GM21529 (cell line): ENCODE measurements around the gene ATP7B.
"Not testable (repeated sequence)": the region's sequence is repeated elsewhere in the genome, so short reads cannot be mapped to it uniquely, and the experiment has no call there.

ENCODE experiments used
- ATAC-seq: cut with Tn5 transposase; IDR thresholded peaks from one replicate; pipeline ENCODE4 v1.9.1; 2021; ENCODE audit not compliant: unreplicated experiment

The ATP7B gene

DNA sequence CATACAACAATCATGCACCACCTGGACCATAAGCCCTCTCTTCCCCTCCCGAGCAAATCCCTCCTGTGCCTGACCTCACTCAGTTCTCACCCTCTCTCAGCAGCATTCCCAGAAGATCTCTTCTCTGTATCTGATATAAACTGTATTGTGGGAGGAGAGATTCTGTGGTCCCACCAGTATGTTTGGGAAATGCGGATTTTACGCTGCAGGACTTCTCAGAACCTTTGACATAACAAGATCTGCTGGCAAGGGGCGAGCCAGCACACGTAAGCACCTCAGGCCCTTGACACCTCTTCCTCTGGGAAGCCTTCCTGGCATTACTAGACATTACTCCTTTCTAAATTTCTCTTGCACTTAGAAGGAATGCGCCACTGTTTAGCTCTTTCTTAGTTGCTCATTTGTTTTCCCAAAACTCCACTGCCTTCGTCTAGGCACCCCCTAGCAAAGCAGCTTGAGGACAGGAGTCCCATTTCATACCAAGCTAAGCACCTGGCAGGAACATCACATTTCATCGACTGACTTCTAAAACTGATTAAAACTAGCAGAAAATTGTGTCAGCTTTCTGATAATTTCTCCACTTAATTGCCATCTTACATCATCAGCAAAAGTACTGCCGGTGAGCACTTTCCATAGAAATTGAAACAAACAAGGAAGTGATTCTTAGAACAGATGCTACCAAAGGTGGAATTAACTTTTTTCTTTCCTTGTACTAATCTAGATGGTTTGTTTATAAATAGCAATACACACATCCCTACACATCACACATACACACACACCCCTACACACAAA lies 86.3 kb downstream of the ATP7B start:
- ATAC-seq = no peak

- no peak for ATAC-seq
Observed at GRCh38 chr13:51923983-51924539, 87.2 kb downstream of the ATP7B start.

DNA sequence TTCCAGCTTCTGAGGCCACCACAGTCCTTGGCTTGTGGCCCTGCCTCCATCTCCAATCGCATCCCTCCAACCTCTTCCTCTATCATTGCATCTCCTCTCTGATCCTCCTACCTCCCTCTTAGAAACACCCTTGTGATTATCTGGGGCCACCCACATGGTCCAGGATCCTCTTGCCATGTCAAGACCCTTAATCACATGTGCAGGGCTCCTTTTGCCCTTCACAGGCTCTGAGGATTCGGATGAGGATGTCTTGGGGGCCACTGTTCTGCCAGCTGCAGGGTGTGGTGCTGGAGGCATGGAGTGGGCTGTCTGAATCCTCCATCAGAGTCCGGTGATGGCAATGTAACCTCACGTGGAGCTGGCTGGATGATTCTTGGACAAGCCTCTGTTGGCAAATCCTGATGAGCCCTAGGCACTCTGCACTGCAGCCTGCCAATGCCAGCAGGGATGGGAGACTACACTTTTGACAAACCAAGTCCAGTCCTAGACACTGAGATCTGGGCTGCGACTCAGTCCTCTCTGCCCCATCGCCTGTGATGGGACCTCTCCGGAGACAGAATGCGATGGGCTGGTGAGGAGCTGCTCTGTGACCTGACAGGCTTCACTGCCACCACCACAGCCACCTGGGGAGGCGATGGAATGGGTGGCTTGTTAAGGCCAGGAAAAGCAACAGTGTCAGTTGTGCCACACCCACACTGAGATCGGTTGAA lies 88.3 kb downstream of the ATP7B start:
- ATAC-seq = no peak

DNA sequence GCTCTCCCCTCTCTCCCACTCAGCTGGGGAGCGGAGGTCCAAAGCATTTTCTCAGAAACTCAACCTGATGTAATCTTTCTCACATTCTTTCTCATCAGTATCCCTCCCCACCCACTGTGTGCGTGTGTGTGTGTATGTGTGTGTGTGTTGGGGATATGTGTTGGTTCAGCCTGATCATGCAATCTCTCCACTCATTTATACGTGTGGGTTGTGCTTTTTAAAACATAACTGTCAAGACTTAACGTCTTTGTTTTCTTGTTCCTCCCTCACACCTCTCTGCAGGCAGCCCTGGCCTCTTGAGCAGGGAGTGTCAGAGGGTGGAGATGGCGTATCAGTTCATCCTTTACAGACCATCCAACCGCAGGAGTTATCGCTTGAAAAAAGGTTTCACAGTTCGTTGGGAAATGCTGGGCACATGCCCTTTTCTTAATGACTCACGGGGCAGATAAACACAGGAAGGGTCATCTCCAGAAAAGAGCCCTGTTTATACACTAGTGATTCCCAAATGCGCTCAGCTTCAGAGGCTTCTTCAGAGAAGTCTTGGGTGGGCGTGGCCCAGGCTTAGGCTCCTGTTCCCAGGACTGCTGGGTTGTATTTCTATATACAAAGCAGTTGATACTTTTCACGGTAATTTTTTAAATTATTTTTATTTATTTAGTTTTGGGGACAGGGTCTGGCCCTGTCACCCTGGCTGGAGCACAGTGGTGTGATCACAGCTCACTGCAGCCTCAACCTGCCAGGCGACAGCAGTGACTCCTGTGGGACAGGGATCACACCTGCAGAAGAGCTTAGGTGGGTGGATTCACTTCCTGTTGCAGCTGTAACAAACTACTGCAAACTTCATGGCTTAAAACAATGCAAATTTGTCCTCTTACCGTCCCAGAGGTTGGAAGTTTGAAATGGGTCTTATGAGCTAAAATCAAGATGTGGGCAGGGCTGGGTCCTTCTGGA lies 89.2 kb downstream of the ATP7B start:
- no peak for ATAC-seq

DNA sequence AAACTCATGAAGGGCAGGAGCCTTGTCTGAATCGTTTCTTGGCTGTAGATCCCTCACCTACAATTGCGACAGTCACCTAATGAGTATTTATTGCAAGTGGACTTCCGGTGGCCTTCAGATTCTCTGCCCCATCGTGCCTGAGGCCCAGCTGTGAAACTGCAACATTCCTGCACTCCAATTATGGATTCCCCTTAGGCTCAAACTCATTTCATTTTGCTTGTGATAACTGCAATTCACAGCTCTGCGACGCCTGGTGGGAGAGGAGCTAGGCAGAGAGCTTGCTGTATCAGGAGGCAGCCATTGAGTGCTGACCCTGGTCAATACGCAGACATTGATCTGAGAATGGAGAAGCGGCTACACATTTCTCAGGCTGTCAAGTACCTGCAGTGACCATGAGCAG lies 90.5 kb downstream of the ATP7B start:
- no peak for ATAC-seq

DNA sequence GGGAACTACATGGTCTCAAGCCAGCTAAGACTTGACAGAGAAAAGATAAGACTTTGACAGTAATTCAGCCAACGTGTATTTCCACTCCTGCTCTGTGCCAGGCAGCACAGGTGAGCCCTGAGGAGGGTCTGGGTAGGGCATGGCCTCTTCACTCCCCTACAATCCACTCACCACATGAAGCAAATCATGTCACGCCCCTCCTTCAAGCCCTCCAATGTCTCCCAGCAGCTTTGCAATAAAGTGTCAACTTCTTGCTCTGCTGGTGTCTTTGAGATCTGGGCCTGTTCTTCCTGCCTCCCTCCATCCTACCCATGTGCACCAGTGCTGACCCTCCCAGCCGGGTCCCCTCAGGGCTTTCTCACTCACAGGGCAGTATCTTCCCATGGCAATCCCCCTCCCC lies 91.0 kb downstream of the ATP7B start:
- no peak for ATAC-seq

DNA sequence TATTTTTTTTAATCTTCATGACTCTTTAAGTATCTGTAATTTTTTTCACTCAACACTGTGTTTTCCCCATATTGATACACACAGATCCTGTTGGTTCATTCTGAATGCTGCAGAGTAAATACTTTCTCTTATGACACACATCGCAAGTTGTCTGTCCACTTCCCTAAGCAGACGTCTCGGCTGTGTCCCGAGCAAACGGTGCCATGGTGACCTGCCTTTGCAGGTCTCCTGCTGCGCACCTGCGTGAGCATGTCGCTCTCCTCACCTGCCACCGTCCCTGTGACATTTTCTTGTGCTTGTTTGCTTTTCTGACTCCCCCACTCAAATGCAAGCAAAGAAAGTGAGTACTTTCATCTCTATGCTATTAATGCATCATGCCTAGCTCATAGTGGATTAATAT lies 91.7 kb downstream of the ATP7B start:
- no peak for ATAC-seq

DNA sequence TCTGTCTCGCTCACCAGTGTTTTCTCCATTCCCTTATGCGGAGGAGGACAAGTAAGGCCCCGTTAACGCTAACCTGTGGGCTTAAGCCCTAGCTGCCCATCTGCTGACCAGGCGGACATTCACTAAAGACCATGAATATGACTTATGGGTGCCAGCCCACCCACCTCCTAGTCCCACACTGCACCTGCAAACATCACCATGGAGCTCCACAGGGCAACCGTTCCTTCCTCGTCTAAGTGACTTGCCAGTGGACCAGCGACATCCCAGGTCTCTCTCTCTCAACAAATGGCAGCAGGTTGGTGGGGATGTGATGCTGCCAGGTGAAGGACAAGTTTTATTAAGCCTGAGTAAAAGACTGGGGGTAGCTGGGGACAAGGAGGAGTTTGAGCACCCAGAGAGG lies 94.3 kb downstream of the ATP7B start:
- no peak for ATAC-seq

GRCh38 chr13:51916051-51916818 lies 95.0 kb downstream of the ATP7B start:
- no peak for ATAC-seq

DNA sequence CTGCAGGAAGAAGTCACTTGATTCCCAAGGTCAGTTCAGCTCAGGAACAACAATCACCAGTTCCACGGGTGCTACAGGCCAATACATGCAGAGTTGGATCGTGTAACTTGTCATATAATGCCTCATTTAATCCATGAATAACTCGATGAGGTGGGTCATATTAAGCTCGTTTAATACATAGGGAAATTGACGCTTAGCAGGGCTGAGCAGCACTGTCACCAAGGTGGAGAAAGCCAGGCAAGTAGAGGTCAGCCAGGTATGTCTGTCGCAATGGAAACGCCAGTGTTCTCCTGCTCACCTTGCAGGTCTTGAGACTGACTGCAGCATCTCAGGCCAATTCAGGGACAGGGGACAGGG lies 97.1 kb downstream of the ATP7B start:
- ATAC-seq = no peak

DNA sequence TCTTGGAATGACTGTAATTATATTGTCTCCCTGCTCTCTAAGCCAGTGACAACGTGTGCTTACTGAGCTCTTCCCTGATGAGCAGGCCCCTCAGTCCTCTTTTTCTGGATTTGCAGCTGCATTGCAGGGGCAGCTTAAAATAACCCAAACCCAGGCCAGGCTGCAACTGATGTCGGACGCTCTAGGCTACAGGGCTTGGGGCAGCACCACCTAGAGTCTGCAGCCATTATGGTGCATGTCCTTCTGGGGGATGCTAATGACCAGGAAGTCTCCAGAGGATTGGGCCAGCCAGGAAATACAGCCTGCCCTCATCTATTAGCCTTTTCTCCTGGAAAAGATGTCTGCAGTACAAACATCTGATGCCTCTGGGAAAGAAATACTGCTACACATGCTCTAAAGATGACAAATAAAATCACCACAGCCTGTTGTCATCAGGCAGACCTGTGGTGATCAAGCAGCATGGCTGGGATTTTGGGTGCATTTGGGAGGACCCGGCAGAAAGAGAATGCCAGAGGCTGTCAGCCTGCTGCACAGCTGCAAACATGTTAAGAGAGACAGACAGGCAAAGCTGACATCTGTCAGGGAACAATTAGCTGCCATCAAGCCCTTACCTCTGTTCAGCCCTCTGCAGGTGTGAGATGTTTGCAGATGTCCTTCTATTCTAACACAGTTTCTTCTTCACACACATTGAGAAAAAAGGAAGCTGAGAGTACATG lies 97.7 kb downstream of the ATP7B start:
- ATAC-seq = no peak

DNA sequence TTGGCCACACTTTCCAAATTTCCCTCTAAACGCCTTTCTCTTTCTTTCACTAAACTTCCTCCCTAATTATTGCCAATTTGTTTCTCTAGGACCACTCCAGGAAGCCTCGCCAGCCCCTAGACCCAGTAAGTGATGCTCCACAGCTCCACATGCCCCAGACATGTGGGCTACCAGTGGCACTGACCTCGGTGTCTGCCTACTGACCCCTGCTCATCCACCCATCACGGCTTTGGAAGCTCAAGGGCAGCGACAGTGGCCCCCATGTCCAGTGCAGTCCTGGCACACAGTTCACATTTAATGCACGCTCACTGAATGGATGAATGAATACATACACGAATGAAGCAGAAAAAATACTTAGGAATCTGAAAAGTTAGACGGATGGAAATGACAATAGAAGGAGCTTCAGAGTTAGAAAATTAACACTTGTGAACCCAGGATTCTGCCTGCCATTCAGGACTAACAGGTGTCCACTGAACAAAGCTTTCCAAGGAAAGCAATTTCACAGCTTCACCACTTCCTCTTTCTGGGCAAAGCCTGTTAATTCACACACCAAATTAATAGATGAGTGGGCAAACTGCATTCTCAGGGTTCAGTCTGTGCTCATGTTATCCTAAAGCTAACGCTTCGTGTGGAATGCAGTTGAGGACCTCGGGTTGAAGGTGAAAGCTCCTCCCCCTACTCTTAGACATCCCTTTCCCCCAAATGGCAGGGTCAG lies 98.6 kb downstream of the ATP7B start:
- no peak for ATAC-seq

- ATAC-seq = no peak
Observed at GRCh38 chr13:51912091-51912490, 99.2 kb downstream of the ATP7B start.

- ATAC-seq = no peak
Observed at GRCh38 chr13:51910508-51910907, 100.7 kb downstream of the ATP7B start.

GRCh38 chr13:51909265-51909664 lies 102.0 kb downstream of the ATP7B start:
- not testable (repeated sequence) for ATAC-seq

- no peak for ATAC-seq
Observed at GRCh38 chr13:51907040-51907732, 104.1 kb downstream of the ATP7B start.

DNA sequence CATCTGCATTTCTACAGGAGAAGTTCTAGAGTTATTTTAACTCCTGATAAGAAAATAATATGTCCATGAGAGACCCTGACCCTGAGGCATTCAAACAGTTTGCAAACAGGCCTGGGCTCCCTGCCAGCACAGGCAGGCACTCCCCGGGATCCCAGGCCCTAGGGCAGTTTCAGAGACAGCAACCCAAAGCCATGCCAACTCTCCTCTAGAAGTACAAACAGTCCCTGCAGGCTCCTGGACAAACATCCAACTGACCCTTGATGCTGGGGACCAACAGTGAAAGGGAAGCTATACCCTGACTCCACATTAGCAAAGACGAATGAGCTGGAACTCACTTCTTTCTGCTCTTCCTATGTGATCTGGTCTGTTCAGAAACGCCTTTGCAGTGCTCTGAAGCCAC lies 104.7 kb downstream of the ATP7B start:
- no peak for ATAC-seq

- ATAC-seq = no peak
Observed at GRCh38 chr13:51905787-51906186, 105.5 kb downstream of the ATP7B start.

GRCh38 chr13:51902776-51903175 lies 108.5 kb downstream of the ATP7B start:
- ATAC-seq = no peak
